A673 (cell line): ENCODE data around the gene ANO2.

Source experiments
- EZH2 ChIP-seq: fragments of 200-600 bp; sonication (generic); IDR thresholded peaks from 2 replicates; pipeline ENCODE4 v1.6.1; 2017; ENCODE audit warnings: borderline replicate concordance, low read depth, mild to moderate bottlenecking, mixed read lengths, antibody characterized with exemption, low read length; ENCODE audit not compliant: poor library complexity, severe bottlenecking
- TF ChIP-seq, protein P1 (sequence below): fragments of 300-800, 200-600 bp; sonication (generic); conservative IDR thresholded peaks from 2 replicates; pipeline ENCODE4 v1.5.1; 2017; ENCODE audit warnings: low read depth, mild to moderate bottlenecking, antibody characterized with exemption, low read length, moderate library complexity, mixed read lengths

- TF ChIP-seq, protein P1, sequence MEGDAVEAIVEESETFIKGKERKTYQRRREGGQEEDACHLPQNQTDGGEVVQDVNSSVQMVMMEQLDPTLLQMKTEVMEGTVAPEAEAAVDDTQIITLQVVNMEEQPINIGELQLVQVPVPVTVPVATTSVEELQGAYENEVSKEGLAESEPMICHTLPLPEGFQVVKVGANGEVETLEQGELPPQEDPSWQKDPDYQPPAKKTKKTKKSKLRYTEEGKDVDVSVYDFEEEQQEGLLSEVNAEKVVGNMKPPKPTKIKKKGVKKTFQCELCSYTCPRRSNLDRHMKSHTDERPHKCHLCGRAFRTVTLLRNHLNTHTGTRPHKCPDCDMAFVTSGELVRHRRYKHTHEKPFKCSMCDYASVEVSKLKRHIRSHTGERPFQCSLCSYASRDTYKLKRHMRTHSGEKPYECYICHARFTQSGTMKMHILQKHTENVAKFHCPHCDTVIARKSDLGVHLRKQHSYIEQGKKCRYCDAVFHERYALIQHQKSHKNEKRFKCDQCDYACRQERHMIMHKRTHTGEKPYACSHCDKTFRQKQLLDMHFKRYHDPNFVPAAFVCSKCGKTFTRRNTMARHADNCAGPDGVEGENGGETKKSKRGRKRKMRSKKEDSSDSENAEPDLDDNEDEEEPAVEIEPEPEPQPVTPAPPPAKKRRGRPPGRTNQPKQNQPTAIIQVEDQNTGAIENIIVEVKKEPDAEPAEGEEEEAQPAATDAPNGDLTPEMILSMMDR: no peak
- no peak for TF ChIP-seq EZH2
These were observed 345.7 kb downstream of the ANO2 start for GRCh38 chr12:5599378-5599777.
